OCI-LY1 (cell line): ENCODE results near the gene OPTC.

Experiments used
- H2AFZ ChIP-seq: fragments of 200-600 bp; sonication (generic), shearing (Covaris generic); 2 replicates; pipeline ENCODE4 v1.6.0; 2014; ENCODE audit warnings: antibody characterized with exemption, mild to moderate bottlenecking, low read length
- H3F3A ChIP-seq: fragments of 200-600 bp; sonication (generic), shearing (Covaris generic); 2 replicates; pipeline ENCODE4 v1.6.0; 2014; ENCODE audit warnings: mild to moderate bottlenecking, antibody characterized with exemption, low read length, moderate library complexity; ENCODE audit not compliant: insufficient read depth
- H3K27ac ChIP-seq: fragments of 200-600 bp; sonication (generic); 2 replicates; pipeline ENCODE4 v1.5.1; 2014; ENCODE audit warnings: low read length, mixed run types, mild to moderate bottlenecking, low read depth; ENCODE audit not compliant: poor library complexity, severe bottlenecking
- H3K27me3 ChIP-seq: fragments of 200-600 bp; sonication (generic); 2 replicates; pipeline ENCODE4 v1.6.0; 2014; ENCODE audit warnings: antibody characterized with exemption, mild to moderate bottlenecking, low read length, moderate library complexity; ENCODE audit not compliant: insufficient read depth
- H3K36me3 ChIP-seq: fragments of 200-600 bp; sonication (generic); 2 replicates; pipeline ENCODE4 v1.6.1; 2014; ENCODE audit warnings: mild to moderate bottlenecking, antibody characterized with exemption, low read length, moderate library complexity, mixed read lengths; ENCODE audit not compliant: insufficient read depth
- H3K4me1 ChIP-seq: fragments of 200-600 bp; sonication (generic); 2 replicates; pipeline ENCODE4 v1.5.1; 2014; ENCODE audit warnings: mild to moderate bottlenecking, low read length, moderate library complexity; ENCODE audit not compliant: insufficient read depth, severe bottlenecking
- H3K4me2 ChIP-seq: fragments of 200-600 bp; sonication (generic), shearing (Covaris generic); 2 replicates; pipeline ENCODE4 v1.6.1; 2014; ENCODE audit warnings: low read length
- H3K4me3 ChIP-seq: fragments of 200-600 bp; sonication (generic); 2 replicates; pipeline ENCODE4 v1.5.1; 2014; ENCODE audit warnings: low read length, low read depth, mild to moderate bottlenecking, mixed read lengths; ENCODE audit not compliant: poor library complexity, severe bottlenecking
- H3K79me2 ChIP-seq: fragments of 200-600 bp; shearing (Covaris generic); 2 replicates; pipeline ENCODE4 v1.6.1; 2016; ENCODE audit warnings: mixed run types, low read length, mixed read lengths; ENCODE audit not compliant: insufficient read depth
- H3K9ac ChIP-seq: fragments of 200-600 bp; sonication (generic), shearing (Covaris generic); 2 replicates; pipeline ENCODE4 v1.6.1; 2014; ENCODE audit warnings: mild to moderate bottlenecking, low read length, mixed read lengths
- H3K9me2 ChIP-seq: fragments of 200-600 bp; sonication (generic), shearing (Covaris generic); 2 replicates; pipeline ENCODE4 v1.6.1; 2014; ENCODE audit warnings: low read depth, mild to moderate bottlenecking, low read length, mixed read lengths
- H3K9me3 ChIP-seq: fragments of 200-600 bp; shearing (Covaris generic); 2 replicates; pipeline ENCODE4 v1.6.1; 2014; ENCODE audit warnings: low read length, mixed read lengths
- H4K20me1 ChIP-seq: fragments of 200-600 bp; sonication (generic), shearing (Covaris generic); 2 replicates; pipeline ENCODE4 v1.6.0; 2016; ENCODE audit warnings: mild to moderate bottlenecking, low read length; ENCODE audit not compliant: insufficient read depth
- CTCF ChIP-seq: fragments of 200-600 bp; sonication (generic), shearing (Covaris generic); IDR thresholded peaks from 2 replicates; pipeline ENCODE4 v1.5.1; 2017; ENCODE audit warnings: mild to moderate bottlenecking, antibody characterized with exemption, low read length, moderate library complexity, mixed read lengths
- EZH2 ChIP-seq: fragments of 200-600 bp; sonication (generic), shearing (Covaris generic); IDR thresholded peaks from 2 replicates; pipeline ENCODE4 v1.8.0; 2017; ENCODE audit warnings: borderline replicate concordance, mixed run types, mild to moderate bottlenecking, antibody characterized with exemption, low read length, moderate library complexity, mixed read lengths

OPTC gene

GRCh38 chr1:203553496-203553895 is 59.5 kb downstream of the OPTC start:
- H3K4me3 ChIP-seq = no peak overlapping the region
- no peaks in the 10 kb centered on the region for H3K9me2 ChIP-seq
- no peaks in the 10 kb centered on the region for H3K36me3 ChIP-seq
- H3F3A ChIP-seq = no peaks in the 10 kb centered on the region
- H3K9me3 ChIP-seq = no peaks in the 10 kb centered on the region
- H4K20me1 ChIP-seq = no peaks in the 10 kb centered on the region
- no peak overlapping the region for H3K9ac ChIP-seq
- H3K27me3 ChIP-seq = no peaks in the 10 kb centered on the region
- H3K27ac ChIP-seq = no peak overlapping the region
- no peaks in the 10 kb centered on the region for H3K4me1 ChIP-seq
- no peak overlapping the region for H3K4me2 ChIP-seq
- TF ChIP-seq EZH2 = no peak
- no peak for TF ChIP-seq CTCF
- H2AFZ ChIP-seq = no peak overlapping the region
- no peaks in the 10 kb centered on the region for H3K79me2 ChIP-seq

GRCh38 chr1:203554071-203554470 is 60.1 kb downstream of the OPTC start:
- H3K4me3 ChIP-seq = no peak overlapping the region
- no peaks in the 10 kb centered on the region for H3K4me1 ChIP-seq
- TF ChIP-seq CTCF = no peak
- TF ChIP-seq EZH2 = no peak
- H3K9me3 ChIP-seq = no peaks in the 10 kb centered on the region
- no peaks in the 10 kb centered on the region for H3K36me3 ChIP-seq
- no peaks in the 10 kb centered on the region for H3K79me2 ChIP-seq
- H3K9me2 ChIP-seq = no peaks in the 10 kb centered on the region
- H3K27ac ChIP-seq = no peak overlapping the region
- no peaks in the 10 kb centered on the region for H3K27me3 ChIP-seq
- H3F3A ChIP-seq = no peaks in the 10 kb centered on the region
- no peak overlapping the region for H2AFZ ChIP-seq
- no peak overlapping the region for H3K4me2 ChIP-seq
- no peak overlapping the region for H3K9ac ChIP-seq
- no peaks in the 10 kb centered on the region for H4K20me1 ChIP-seq

DNA sequence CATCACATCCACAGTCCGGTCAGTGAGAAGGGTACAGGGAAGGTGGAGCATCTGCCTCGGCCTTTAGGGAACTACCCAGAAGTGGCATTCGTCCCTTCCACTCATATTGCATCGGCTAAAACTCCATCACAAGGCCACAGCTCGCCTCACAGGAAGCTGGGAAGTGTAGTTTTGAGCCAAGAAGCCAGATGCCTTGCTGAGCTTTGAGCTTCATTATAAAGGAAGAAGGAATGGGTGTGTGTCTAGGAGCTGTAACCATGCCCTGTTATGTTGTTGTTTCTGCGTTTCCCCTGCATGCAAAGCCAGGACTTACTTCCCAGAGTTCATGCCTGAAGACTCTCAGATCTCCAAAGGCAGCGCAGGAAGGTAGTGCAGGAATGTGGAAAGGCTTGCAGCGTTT is 61.1 kb downstream of the OPTC start:
- Histone ChIP-seq H3K9me3 (no peaks in the 10 kb centered on the region), H3K4me1 (no peaks in the 10 kb centered on the region), H3K36me3 (no peaks in the 10 kb centered on the region), H3K4me2 (no peak overlapping the region), H3K4me3 (no peak overlapping the region), H2AFZ (no peak overlapping the region), H3F3A (no peaks in the 10 kb centered on the region), H3K27ac (no peak overlapping the region), H3K27me3 (no peaks in the 10 kb centered on the region), H3K9me2 (no peaks in the 10 kb centered on the region), H3K79me2 (no peaks in the 10 kb centered on the region), H4K20me1 (no peaks in the 10 kb centered on the region), H3K9ac (no peak overlapping the region)
- no peak for TF ChIP-seq EZH2
- TF ChIP-seq CTCF = no peak
